Osteocyte (in vitro differentiated cells): ENCODE data around the gene ZNF638. TPM values are rescaled to one million over a fixed set of nuclear protein-coding genes. Genes with fewer than 3 reads are reported as not detected.
"Not testable (repeated sequence)": the region's sequence is repeated elsewhere in the genome, so short reads cannot be mapped to it uniquely, and the experiment has no call there.

Experiments
- DNase-seq: peaks from one replicate; pipeline ENCODE4 v3.0.0; 2021; ENCODE audit warnings: mixed read lengths; ENCODE audit not compliant: unreplicated experiment; ENCODE audit errors: extremely low spot score
- H3K27ac Mint-ChIP-seq: one replicate; pipeline ENCODE4 v1.8.0; 2021; ENCODE audit warnings: mild to moderate bottlenecking, mixed read lengths; ENCODE audit not compliant: unreplicated experiment
- H3K27me3 Mint-ChIP-seq: one replicate; pipeline ENCODE4 v1.8.0; 2021; ENCODE audit warnings: mixed read lengths; ENCODE audit not compliant: unreplicated experiment
- H3K36me3 Mint-ChIP-seq: one replicate; pipeline ENCODE4 v1.8.0; 2021; ENCODE audit warnings: mixed read lengths; ENCODE audit not compliant: unreplicated experiment
- H3K4me1 Mint-ChIP-seq: one replicate; pipeline ENCODE4 v1.8.0; 2021; ENCODE audit warnings: mixed read lengths; ENCODE audit not compliant: unreplicated experiment
- H3K4me3 Mint-ChIP-seq: one replicate; pipeline ENCODE4 v1.8.0; 2021; ENCODE audit warnings: mild to moderate bottlenecking, moderate library complexity, mixed read lengths; ENCODE audit not compliant: unreplicated experiment
- H3K9me3 Mint-ChIP-seq: one replicate; pipeline ENCODE4 v1.8.0; 2021; ENCODE audit warnings: mixed read lengths; ENCODE audit not compliant: unreplicated experiment
- CTCF ChIP-seq: fragments of 200-600 bp; sonication (generic); IDR thresholded peaks from 2 replicates; pipeline ENCODE4 v1.5.0; 2021; ENCODE audit warnings: antibody characterized with exemption, mild to moderate bottlenecking, moderate library complexity
- total RNA-seq: library from RNA; stranded (reverse); gene quantifications from 2 replicates; pipeline ENCODE4 v1.2.1, GENCODE V29; 2021

ZNF638 gene
- total RNA-seq, 1 donor from 2014 or later = 123 TPM

GRCh38 chr2:71323386-71323785, 8.2 kb upstream of the ZNF638 start:
- Mint-ChIP-seq H3K4me1 (no peaks in the 10 kb centered on the region), H3K36me3 (peaks cover 6% of the 10 kb centered on the region), H3K27me3 (no peaks in the 10 kb centered on the region), H3K9me3 (peaks cover 31% of the 10 kb centered on the region), H3K4me3 (no peak overlapping the region), H3K27ac (no peak overlapping the region)
- TF ChIP-seq CTCF = no peak
- no peak for DNase-seq

DNA sequence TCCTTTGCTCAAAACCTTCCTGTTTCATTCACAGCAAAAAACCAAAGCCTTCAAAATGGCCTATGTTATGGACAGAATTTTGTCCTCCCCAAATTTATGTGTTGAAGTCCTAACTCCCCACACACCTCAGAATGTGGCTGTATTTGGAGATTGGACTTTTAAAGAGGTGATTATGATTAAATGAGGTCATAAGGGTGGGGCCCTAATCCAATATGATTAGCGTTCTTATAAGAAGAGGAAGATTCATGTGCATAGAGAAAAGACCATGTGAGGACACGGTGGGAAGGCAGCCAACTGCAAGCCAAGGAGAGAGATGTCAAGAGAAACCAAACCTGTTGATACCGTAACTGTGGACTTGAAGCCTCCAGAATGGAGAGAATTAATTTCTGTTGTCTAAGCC, 4.6 kb upstream of the ZNF638 start:
- H3K27me3 Mint-ChIP-seq = no peaks in the 10 kb centered on the region
- H3K4me3 Mint-ChIP-seq = no peak overlapping the region
- no peak for TF ChIP-seq CTCF

GRCh38 chr2:71327916-71328315, 3.7 kb upstream of the ZNF638 start:
- H3K27ac Mint-ChIP-seq = no peak overlapping the region
- H3K4me1 Mint-ChIP-seq = peaks cover 6% of the 10 kb centered on the region
- H3K9me3 Mint-ChIP-seq = peaks cover under 1% of the 10 kb centered on the region
- no peak for TF ChIP-seq CTCF
- H3K4me3 Mint-ChIP-seq = no peak overlapping the region
- no peak for DNase-seq
- H3K36me3 Mint-ChIP-seq = no peaks in the 10 kb centered on the region
- no peaks in the 10 kb centered on the region for H3K27me3 Mint-ChIP-seq

More for the DNA sequence above, 4.6 kb upstream of the ZNF638 start:
- no peak for DNase-seq
- Mint-ChIP-seq H3K4me1 (peaks cover 1% of the 10 kb centered on the region), H3K36me3 (peaks cover 3% of the 10 kb centered on the region), H3K9me3 (peaks cover 10% of the 10 kb centered on the region), H3K27ac (no peak overlapping the region)

- H3K4me1 Mint-ChIP-seq = peaks cover 26% of the 10 kb centered on the region
- no peak for DNase-seq
- peak overlapping the region; percentile 22 for H3K4me3 Mint-ChIP-seq
- H3K9me3 Mint-ChIP-seq = no peaks in the 10 kb centered on the region
- no peak overlapping the region for H3K27ac Mint-ChIP-seq
- H3K36me3 Mint-ChIP-seq = peaks cover 10% of the 10 kb centered on the region
- TF ChIP-seq CTCF = no peak
- H3K27me3 Mint-ChIP-seq = no peaks in the 10 kb centered on the region
These were observed 1.4 kb upstream of the ZNF638 start for GRCh38 chr2:71330155-71330554.

- Mint-ChIP-seq H3K4me3 (no peak overlapping the region), H3K36me3 (peaks cover 13% of the 10 kb centered on the region), H3K9me3 (no peaks in the 10 kb centered on the region), H3K27me3 (no peaks in the 10 kb centered on the region), H3K4me1 (peaks cover 31% of the 10 kb centered on the region), H3K27ac (no peak overlapping the region)
- no peak for DNase-seq
- TF ChIP-seq CTCF = no peak
These were observed 824 bp upstream of the ZNF638 start for GRCh38 chr2:71330585-71331330.

DNA sequence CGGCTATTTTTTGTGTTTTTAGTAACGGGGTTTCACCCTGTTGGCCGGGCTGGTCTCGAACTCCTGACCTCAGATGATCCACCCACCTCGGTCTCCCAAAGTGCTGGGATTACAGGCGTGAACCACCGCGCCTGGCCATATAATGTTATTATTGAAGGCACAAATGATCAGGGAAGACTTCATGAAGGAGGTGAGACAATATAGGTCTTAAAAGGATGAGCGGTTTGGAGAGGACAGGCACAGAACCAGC, 326 bp upstream of the ZNF638 start:
- not testable (repeated sequence) for H3K27me3 Mint-ChIP-seq
- Mint-ChIP-seq H3K27ac (peak overlapping the region; percentile 57), H3K4me1 (peaks cover 32% of the 10 kb centered on the region)

More for the DNA sequence above, 326 bp upstream of the ZNF638 start:
- peaks cover 13% of the 10 kb centered on the region for H3K36me3 Mint-ChIP-seq
- not testable (repeated sequence) for DNase-seq, H3K9me3 Mint-ChIP-seq
- peak overlapping the region; percentile 100 for H3K4me3 Mint-ChIP-seq
